GM21423 (cell line): ENCODE measurements around the gene ELF1.
A peak's percentile ranks its signal among the peaks of the same experiment; 100 is the strongest.
"Not testable (repeated sequence)": the region's sequence is repeated elsewhere in the genome, so short reads cannot be mapped to it uniquely, and the experiment has no call there.

ENCODE experiments used
- ATAC-seq: cut with Tn5 transposase; IDR thresholded peaks from one replicate; pipeline ENCODE4 v1.9.1; 2021; ENCODE audit warnings: mild to moderate bottlenecking, moderate library complexity; ENCODE audit not compliant: unreplicated experiment

The ELF1 gene

GRCh38 chr13:40983725-40984667 is 35.1 kb downstream of the ELF1 start:
- ATAC-seq: no peak

- no peak for ATAC-seq
These were observed 35.9 kb downstream of the ELF1 start for GRCh38 chr13:40983259-40983658.

- peak; percentile 62 for ATAC-seq
These were observed 36.3 kb downstream of the ELF1 start for GRCh38 chr13:40982772-40983171.

GRCh38 chr13:40981949-40982348 is 37.2 kb downstream of the ELF1 start:
- no peak for ATAC-seq

GRCh38 chr13:40981361-40981760 is 37.8 kb downstream of the ELF1 start:
- no peak for ATAC-seq

- ATAC-seq: no peak
These were observed 38.7 kb downstream of the ELF1 start for GRCh38 chr13:40980461-40980860.

GRCh38 chr13:40979232-40979631 is 39.9 kb downstream of the ELF1 start:
- ATAC-seq: no peak

GRCh38 chr13:40978109-40978508 is 41.0 kb downstream of the ELF1 start:
- not testable (repeated sequence) for ATAC-seq

- no peak for ATAC-seq
These were observed 43.7 kb downstream of the ELF1 start for GRCh38 chr13:40975441-40975840.

- peak; percentile 71 for ATAC-seq
These were observed 44.4 kb downstream of the ELF1 start for GRCh38 chr13:40974460-40975407.

GRCh38 chr13:40973409-40973808 is 45.7 kb downstream of the ELF1 start:
- no peak for ATAC-seq

- no peak for ATAC-seq
These were observed 47.8 kb downstream of the ELF1 start for GRCh38 chr13:40971321-40971720.

- no peak for ATAC-seq
These were observed 48.3 kb downstream of the ELF1 start for GRCh38 chr13:40970803-40971202.

- peak; percentile 77 for ATAC-seq
These were observed 49.8 kb downstream of the ELF1 start for GRCh38 chr13:40969169-40969901.

GRCh38 chr13:40968416-40969000 is 50.6 kb downstream of the ELF1 start:
- ATAC-seq: no peak

- no peak for ATAC-seq
These were observed 52.8 kb downstream of the ELF1 start for GRCh38 chr13:40966298-40966697.

- ATAC-seq: no peak
These were observed 55.2 kb downstream of the ELF1 start for GRCh38 chr13:40963927-40964326.

- ATAC-seq: no peak
These were observed 57.3 kb downstream of the ELF1 start for GRCh38 chr13:40961826-40962225.

GRCh38 chr13:40961214-40961613 is 57.9 kb downstream of the ELF1 start:
- ATAC-seq: no peak

- ATAC-seq: no peak
These were observed 58.4 kb downstream of the ELF1 start for GRCh38 chr13:40960716-40961115.
